Erythroblast (primary cell): Measurements from ENCODE around the gene PCDHB4.

Experiments used
- GATA1 ChIP-seq: IDR thresholded peaks from 2 replicates; pipeline ENCODE4 v1.6.1; 2011; ENCODE audit warnings: low read depth, mild to moderate bottlenecking, control low read depth, low read length, moderate library complexity
- POLR2A ChIP-seq: IDR thresholded peaks from 2 replicates; pipeline ENCODE4 v1.6.1; 2011; ENCODE audit warnings: mild to moderate bottlenecking, low read length

GRCh38 chr5:141095263-141095641 is 26.4 kb upstream of the PCDHB4 start:
- TF ChIP-seq POLR2A: no peak
- TF ChIP-seq GATA1: no peak
